Measurements from ENCODE around the gene TTLL11. TPM values are rescaled to one million over a fixed set of nuclear protein-coding genes. Genes with fewer than 3 reads are reported as not detected.

TTLL11 gene
- total and polyA plus RNA-seq, 2 of the 8 experiments (the other 6 are each of a cell fraction or from before 2014, with no cell fraction given), result 0.56 to 0.80 TPM

DNA sequence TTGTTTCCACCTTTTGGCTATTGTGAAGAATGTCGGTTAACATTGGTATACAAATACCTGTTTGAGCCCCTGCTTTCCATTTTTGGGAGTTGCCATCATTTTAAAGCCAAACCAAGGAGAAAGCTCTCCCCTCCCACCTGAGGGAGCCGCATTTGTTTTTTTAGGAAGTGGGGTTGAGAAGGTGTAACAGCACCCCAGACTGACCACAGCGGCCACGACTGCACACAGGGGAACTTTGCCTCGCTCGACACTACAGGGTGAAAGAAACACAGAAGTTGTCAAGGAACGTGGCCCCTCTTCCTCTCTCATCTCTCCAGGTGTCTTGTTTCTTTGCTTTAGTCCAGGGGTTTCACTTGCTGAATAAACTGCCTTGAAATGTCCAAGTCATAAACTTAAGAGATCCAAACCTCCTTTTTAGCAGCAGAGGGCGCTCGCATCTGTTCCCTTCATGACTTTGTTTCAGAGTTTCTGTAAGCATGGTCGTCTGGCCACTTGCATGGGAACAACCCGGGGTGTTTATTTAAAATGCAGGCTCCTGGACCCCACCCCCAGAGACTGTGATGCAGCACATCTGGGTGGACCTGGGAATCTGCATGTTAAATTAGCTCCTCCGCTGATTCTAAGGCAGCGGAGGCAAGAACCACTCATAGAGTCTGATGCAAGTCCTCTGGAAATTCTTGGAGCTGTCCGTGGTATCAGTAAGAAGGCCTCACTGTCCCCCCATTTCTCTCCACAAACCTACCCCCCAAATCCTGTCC, 2.1 kb upstream of the TTLL11 start:
- Histone ChIP-seq H2BK12ac (ENCODE audit: low read depth, low read length) (no peak overlapping the region), H2BK120ac (replicated peaks; ENCODE audit: low read depth, low read length) (no peak overlapping the region), H3K9ac (replicated peaks in 1 of 4; ENCODE audit: extremely low read depth in 1 of 4, low read depth in 3 of 4, low read length in 3 of 4) (no peak overlapping the region), H2BK15ac (ENCODE audit: low read length) (no peak overlapping the region), H3K4me2 (ENCODE audit: insufficient read depth in 1 of 2, low read depth in 2 of 2, low read length in 2 of 2) (peak overlapping the region; percentile 16 to 63), H3K14ac (ENCODE audit: insufficient read length) (no peak overlapping the region), H3K79me1 (ENCODE audit: low read depth, low read length) (no peaks in the 10 kb centered on the region), H3K4ac (replicated peaks; ENCODE audit: insufficient read length, low read depth, low read length) (no peak overlapping the region), H3K79me2 (ENCODE audit: control insufficient read depth in 1 of 2, insufficient read depth in 2 of 2, low read length in 2 of 2) (no peaks in the 10 kb centered on the region), H2BK5ac (ENCODE audit: low read depth, low read length) (no peak overlapping the region), H2AK5ac (ENCODE audit: low read depth, low read length) (no peak overlapping the region), H4K20me1 (replicated peaks in 1 of 2; ENCODE audit: control insufficient read depth in 1 of 2, insufficient read depth in 2 of 2, low read length in 2 of 2) (no peaks in the 10 kb centered on the region), H3K9me3 (ENCODE audit: insufficient read depth in 2 of 2, low read depth in 1 of 2, low read length in 1 of 2) (no peaks in the 10 kb centered on the region), H3K23ac (ENCODE audit: insufficient read length) (no peak overlapping the region), H3K4me3 (ENCODE audit: extremely low read depth in 1 of 4, insufficient read depth in 2 of 4, low read depth in 3 of 4, low read length in 4 of 4) (peak overlapping the region in 3 of 4 experiments; percentile 11 to 52 (median 32); a peak in 6 of 8 replicates), H3K4me1 (replicated peaks in 1 of 4; ENCODE audit: control insufficient read depth in 3 of 4, insufficient read depth in 4 of 4, low read length in 3 of 4) (peaks cover 0 to 6% (median 0%) of the 10 kb centered on the region in 4 experiments; a peak in 4 of 7 replicates), H3K18ac (ENCODE audit: extremely low read depth, low read length) (no peak overlapping the region), H2AFZ (ENCODE audit: low read length) (peak overlapping the region; percentile 68; the same call in 1 of the 2 replicates), H2BK20ac (ENCODE audit: low read length) (no peak overlapping the region), H4K91ac (replicated peaks; ENCODE audit: insufficient read length, low read length) (no peak overlapping the region), H3K27me3 (replicated peaks in 1 of 4; ENCODE audit: control insufficient read depth in 3 of 4, extremely low read depth in 1 of 4, insufficient read depth in 3 of 4, low read length in 3 of 4) (peaks cover 2 to 19% (median 13%) of the 10 kb centered on the region in 4 experiments; a peak in 6 of 7 replicates), H3K56ac (replicated peaks; ENCODE audit: insufficient read length, low read depth, low read length) (no peak overlapping the region), H4K5ac (ENCODE audit: insufficient read length, low read depth, low read length) (no peak overlapping the region), H3K23me2 (ENCODE audit: low read depth, low read length) (peaks cover 9% of the 10 kb centered on the region; the same call in 1 of the 2 replicates), H4K8ac (ENCODE audit: extremely low read depth, insufficient read depth, low read length) (no peak overlapping the region), H3K36me3 (ENCODE audit: control insufficient read depth in 2 of 4, insufficient read depth in 4 of 4, low read length in 3 of 4) (no peaks in the 10 kb centered on the region), H3K27ac (ENCODE audit: low read depth, low read length) (no peak overlapping the region)
- no peak for FAIRE-seq
- ChIA-PET CTCF (ENCODE audit: partially characterized antibody) (interaction anchor here (0.6 to 8.7 kb wide), 16 partner anchors 13 to 939 kb away, joined by 3 to 405 read pairs (median 3); no protein-coding TSS in a partner anchor), POLR2A (ENCODE audit: partially characterized antibody) (no interaction called here)
- WGBS, 2 experiments (ENCODE audit: extremely low coverage in 1 of 2, insufficient coverage in 1 of 2, insufficient read length in 1 of 2, insufficient replicate concordance in 2 of 2, low coverage in 1 of 2, low lambda C conversion rate in 2 of 2, missing lambda C conversion rate in 1 of 2), result 33% methylated on average over 14 of the region's 14 CpGs; no CpG with 5 or more reads in 1 of the 2 experiments
- DNase-seq (ENCODE audit: low read depth in 1 of 2, low spot score in 2 of 2), result peak in 1 of 2 experiments; percentile 74
- TF ChIP-seq SIN3A (conservative IDR thresholded peaks at IDR 0.05 in 1 of 2, IDR thresholded peaks at IDR 0.05 in 1 of 2; ENCODE audit: low read depth in 1 of 2, low read length in 2 of 2) (0 out of 4 replicates have a peak, but pooled peaks of 1 of the 2 experiments have one; percentile 29), ASH2L (IDR thresholded peaks at IDR 0.05; ENCODE audit: low read length) (no peak), RXRA (IDR thresholded peaks at IDR 0.05; ENCODE audit: insufficient read depth, low read depth, low read length) (no peak), TEAD4 (IDR thresholded peaks at IDR 0.05; ENCODE audit: low read depth, low read length) (0 out of 2 replicates have a peak, but pooled peaks have one; percentile 36), JUND (IDR thresholded peaks at IDR 0.05; ENCODE audit: low read length) (no peak), KDM4A (IDR thresholded peaks at IDR 0.05; ENCODE audit: low read depth, low read length, severe bottlenecking) (peak; percentile 64), SAP30 (IDR thresholded peaks at IDR 0.05; ENCODE audit: insufficient read depth, insufficient replicate concordance, low read length) (no peak), RAD21 (IDR thresholded peaks at IDR 0.05 in 1 of 2, conservative IDR thresholded peaks at IDR 0.05 in 1 of 2; ENCODE audit: low read depth in 2 of 2, low read length in 2 of 2) (peak; percentile 41 to 48; a peak in 3 of 4 replicates), GABPA (IDR thresholded peaks at IDR 0.05; ENCODE audit: borderline replicate concordance, insufficient read depth, low read length) (no peak)
- TF ChIP-seq, protein P1, sequence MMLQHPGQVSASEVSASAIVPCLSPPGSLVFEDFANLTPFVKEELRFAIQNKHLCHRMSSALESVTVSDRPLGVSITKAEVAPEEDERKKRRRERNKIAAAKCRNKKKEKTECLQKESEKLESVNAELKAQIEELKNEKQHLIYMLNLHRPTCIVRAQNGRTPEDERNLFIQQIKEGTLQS (IDR thresholded peaks at IDR 0.05; ENCODE audit: insufficient read depth, low read depth, low read length), result 0 out of 2 replicates have a peak, but pooled peaks have one; percentile 3

Data from H1 (cell line).